ENCODE data around the gene TTC21A. TPM values are rescaled to one million over a fixed set of nuclear protein-coding genes. Genes with fewer than 3 reads are reported as not detected.

The TTC21A gene
- total RNA-seq, 1 experiment from 2014 or later, result 1.7 TPM

GRCh38 chr3:39098473-39099000 lies 8.9 kb upstream of the TTC21A start:
- DNase-seq, result no peak
- peaks cover 21 to 50% (median 39%) of the 10 kb centered on the region in 3 experiments; a peak in 6 of 7 replicates for H3K36me3 Mint-ChIP-seq (ENCODE audit: insufficient read depth in 1 of 3, low read depth in 3 of 3)
- Histone ChIP-seq H3K27me3 (ENCODE audit: insufficient read depth, low read length) (no peaks in the 10 kb centered on the region), H3K4me2 (ENCODE audit: insufficient read depth, insufficient read length, low read length) (no peak overlapping the region), H2BK5ac (ENCODE audit: insufficient read length, low read length) (no peak overlapping the region), H3K79me2 (ENCODE audit: insufficient read depth, low read length) (no peaks in the 10 kb centered on the region), H3K14ac (ENCODE audit: insufficient read depth, low read length) (no peak overlapping the region), H2BK12ac (ENCODE audit: insufficient read length, low read depth, low read length) (no peak overlapping the region), H2AK5ac (ENCODE audit: insufficient read length, low read length) (no peak overlapping the region), H4K20me1 (ENCODE audit: control insufficient read depth, insufficient read depth, insufficient read length) (no peaks in the 10 kb centered on the region), H3K18ac (ENCODE audit: insufficient read length, low read depth, low read length) (no peak overlapping the region), H3K79me1 (ENCODE audit: insufficient read depth, low read depth, low read length, poor library complexity, severe bottlenecking) (no peaks in the 10 kb centered on the region), H2BK15ac (ENCODE audit: low read depth, low read length) (no peak overlapping the region), H3K23ac (ENCODE audit: insufficient read length, low read depth, low read length) (no peak overlapping the region), H3K4me1 (ENCODE audit: insufficient read depth, low read length) (no peaks in the 10 kb centered on the region), H3T11ph (ENCODE audit: low read length) (no peak overlapping the region), H3K56ac (ENCODE audit: insufficient read length, low read depth, low read length) (no peak overlapping the region), H4K91ac (ENCODE audit: insufficient read length, low read depth, low read length) (no peak overlapping the region), H4K8ac (replicated peaks; ENCODE audit: insufficient read length, low read depth, low read length) (no peak overlapping the region), H2BK20ac (ENCODE audit: low read depth, low read length, poor library complexity, severe bottlenecking) (no peak overlapping the region), H3K9me3 (ENCODE audit: control insufficient read depth, low read depth, low read length) (no peaks in the 10 kb centered on the region), H4K5ac (ENCODE audit: insufficient read length, low read depth, low read length) (no peak overlapping the region), H3K23me2 (ENCODE audit: insufficient read length, low read depth, low read length, poor library complexity, severe bottlenecking) (no peaks in the 10 kb centered on the region), H3K9ac (ENCODE audit: extremely low read depth, insufficient read length, low read length) (no peak overlapping the region), H3K27ac (ENCODE audit: insufficient read length, low read depth, low read length) (no peak overlapping the region), H2AFZ (ENCODE audit: low read length) (no peak overlapping the region), H3K4ac (ENCODE audit: low read depth, low read length) (no peak overlapping the region), H2BK120ac (ENCODE audit: low read depth, low read length, poor library complexity, severe bottlenecking) (no peak overlapping the region)
- no peak for TF ChIP-seq CTCF (conservative IDR thresholded peaks at IDR 0.05)
- H3K9me3 Mint-ChIP-seq, result no peaks in the 10 kb centered on the region
- WGBS (ENCODE audit: extremely low coverage, insufficient read length, low lambda C conversion rate), result no CpG with 5 or more reads among the region's 8 CpGs
- H3K27ac Mint-ChIP-seq, result no peak overlapping the region; a peak in 1 of 7 replicates
- H3K27me3 Mint-ChIP-seq (ENCODE audit: low read depth), result no peaks in the 10 kb centered on the region; the same call in 1 of the 2 replicates
- H3K4me3 Mint-ChIP-seq, result no peak overlapping the region
- peaks cover 0 to 12% of the 10 kb centered on the region in 2 experiments; a peak in 2 of 4 replicates for H3K4me1 Mint-ChIP-seq
